H1 (cell line): ENCODE measurements around the gene IFNGR1.

Experiments
- CREB1 ChIP-seq: IDR thresholded peaks from 2 replicates; pipeline ENCODE4 v1.6.1; 2012; ENCODE audit warnings: inconsistent platforms
- JUN ChIP-seq: IDR thresholded peaks from 2 replicates; pipeline ENCODE4 v1.6.1; 2011; ENCODE audit warnings: low read depth, mild to moderate bottlenecking, improper control_type of control experiment, low read length
- NANOG ChIP-seq: IDR thresholded peaks from 2 replicates; pipeline ENCODE4 v1.6.1; 2011; ENCODE audit warnings: low read length, low read depth, mild to moderate bottlenecking, inconsistent platforms; ENCODE audit not compliant: insufficient read depth, poor library complexity, severe bottlenecking
- POLR2AphosphoS5 ChIP-seq: IDR thresholded peaks from 2 replicates; pipeline ENCODE4 v1.6.1; 2011; ENCODE audit warnings: low read depth, low read length
- POU5F1 ChIP-seq: IDR thresholded peaks from 2 replicates; pipeline ENCODE4 v1.6.1; 2011; ENCODE audit warnings: low read depth, mild to moderate bottlenecking, low read length, moderate library complexity
- YY1 ChIP-seq: IDR thresholded peaks from 2 replicates; pipeline ENCODE4 v1.6.1; 2011; ENCODE audit warnings: low read depth, mild to moderate bottlenecking, low read length
- TF ChIP-seq, protein P1 (sequence below), 3 experiments: IDR thresholded peaks; 1 replicate in 2 of 3; 2 replicates in 1 of 3; pipeline versions ENCODE4 v1.5.1 to v1.6.1; 2011; ENCODE audit warnings: low read length in 3 of 3, mild to moderate bottlenecking in 3 of 3, inconsistent platforms in 2 of 3, low read depth in 1 of 3, moderate library complexity in 1 of 3; ENCODE audit not compliant: insufficient read depth in 1 of 3; ENCODE audit errors: control extremely low read depth in 1 of 3
- TF ChIP-seq, protein P2 (sequence below): IDR thresholded peaks from 2 replicates; pipeline ENCODE4 v1.6.1; 2012; ENCODE audit warnings: low read length, inconsistent platforms
- TF ChIP-seq, protein P3 (sequence below): IDR thresholded peaks from 2 replicates; pipeline ENCODE4 v1.6.1; 2011; ENCODE audit warnings: low read depth, mild to moderate bottlenecking, low read length; ENCODE audit not compliant: insufficient read depth

DNA sequence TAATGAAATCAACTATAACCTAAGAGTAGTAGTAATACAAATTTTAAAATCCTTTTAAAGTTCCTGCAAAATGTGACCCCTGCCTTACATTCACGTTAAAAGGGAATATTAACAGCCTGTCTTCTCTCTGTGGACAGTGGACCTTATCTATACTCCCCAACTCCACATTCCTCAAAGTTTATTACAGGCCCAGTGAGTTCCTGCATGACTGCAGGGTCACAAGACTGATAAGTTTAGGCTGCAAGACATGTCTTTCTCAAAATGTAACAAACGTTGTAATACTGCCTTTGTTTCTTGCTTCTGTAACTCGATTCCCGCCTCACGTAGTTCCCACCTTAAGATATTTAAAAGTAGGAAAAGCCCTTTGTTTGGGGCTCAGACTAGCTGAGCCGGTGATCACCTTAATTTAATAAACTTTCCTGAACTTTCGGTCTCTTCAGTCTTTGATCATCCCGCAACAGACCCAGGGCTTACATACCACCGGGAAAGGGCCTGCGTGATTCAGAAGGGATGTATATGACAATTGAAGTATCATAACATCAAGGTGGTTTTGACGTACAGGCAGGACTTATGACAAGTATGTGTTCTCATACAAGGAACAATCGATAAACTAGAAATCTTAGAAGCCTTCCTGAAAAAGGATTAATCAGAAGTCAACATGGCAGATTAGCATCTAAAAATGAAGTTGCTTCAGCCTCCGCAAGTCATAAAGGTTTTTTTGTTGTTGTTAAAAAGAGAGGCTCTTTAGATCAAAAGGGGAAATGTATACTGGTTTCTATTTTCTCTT, 48.7 kb downstream of the IFNGR1 start:
- TF ChIP-seq CREB1 (no peak), JUN (no peak), POU5F1 (no peak), YY1 (no peak), POLR2AphosphoS5 (no peak), NANOG (no peak)
- TF ChIP-seq, protein P1, sequence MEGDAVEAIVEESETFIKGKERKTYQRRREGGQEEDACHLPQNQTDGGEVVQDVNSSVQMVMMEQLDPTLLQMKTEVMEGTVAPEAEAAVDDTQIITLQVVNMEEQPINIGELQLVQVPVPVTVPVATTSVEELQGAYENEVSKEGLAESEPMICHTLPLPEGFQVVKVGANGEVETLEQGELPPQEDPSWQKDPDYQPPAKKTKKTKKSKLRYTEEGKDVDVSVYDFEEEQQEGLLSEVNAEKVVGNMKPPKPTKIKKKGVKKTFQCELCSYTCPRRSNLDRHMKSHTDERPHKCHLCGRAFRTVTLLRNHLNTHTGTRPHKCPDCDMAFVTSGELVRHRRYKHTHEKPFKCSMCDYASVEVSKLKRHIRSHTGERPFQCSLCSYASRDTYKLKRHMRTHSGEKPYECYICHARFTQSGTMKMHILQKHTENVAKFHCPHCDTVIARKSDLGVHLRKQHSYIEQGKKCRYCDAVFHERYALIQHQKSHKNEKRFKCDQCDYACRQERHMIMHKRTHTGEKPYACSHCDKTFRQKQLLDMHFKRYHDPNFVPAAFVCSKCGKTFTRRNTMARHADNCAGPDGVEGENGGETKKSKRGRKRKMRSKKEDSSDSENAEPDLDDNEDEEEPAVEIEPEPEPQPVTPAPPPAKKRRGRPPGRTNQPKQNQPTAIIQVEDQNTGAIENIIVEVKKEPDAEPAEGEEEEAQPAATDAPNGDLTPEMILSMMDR (IDR thresholded peaks at IDR 0.05; ENCODE audit: control extremely low read depth in 1 of 3, insufficient read depth in 1 of 3, low read depth in 1 of 3, low read length in 3 of 3): no peak
- TF ChIP-seq, protein P2, sequence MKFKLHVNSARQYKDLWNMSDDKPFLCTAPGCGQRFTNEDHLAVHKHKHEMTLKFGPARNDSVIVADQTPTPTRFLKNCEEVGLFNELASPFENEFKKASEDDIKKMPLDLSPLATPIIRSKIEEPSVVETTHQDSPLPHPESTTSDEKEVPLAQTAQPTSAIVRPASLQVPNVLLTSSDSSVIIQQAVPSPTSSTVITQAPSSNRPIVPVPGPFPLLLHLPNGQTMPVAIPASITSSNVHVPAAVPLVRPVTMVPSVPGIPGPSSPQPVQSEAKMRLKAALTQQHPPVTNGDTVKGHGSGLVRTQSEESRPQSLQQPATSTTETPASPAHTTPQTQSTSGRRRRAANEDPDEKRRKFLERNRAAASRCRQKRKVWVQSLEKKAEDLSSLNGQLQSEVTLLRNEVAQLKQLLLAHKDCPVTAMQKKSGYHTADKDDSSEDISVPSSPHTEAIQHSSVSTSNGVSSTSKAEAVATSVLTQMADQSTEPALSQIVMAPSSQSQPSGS: no peak
- TF ChIP-seq, protein P3, sequence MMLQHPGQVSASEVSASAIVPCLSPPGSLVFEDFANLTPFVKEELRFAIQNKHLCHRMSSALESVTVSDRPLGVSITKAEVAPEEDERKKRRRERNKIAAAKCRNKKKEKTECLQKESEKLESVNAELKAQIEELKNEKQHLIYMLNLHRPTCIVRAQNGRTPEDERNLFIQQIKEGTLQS: no peak
